AML-193 (cell line): ENCODE results near the gene ASPSCR1.
A peak's percentile ranks its signal among the peaks of the same experiment; 100 is the strongest.
"Not testable (repeated sequence)": the region's sequence is repeated elsewhere in the genome, so short reads cannot be mapped to it uniquely, and the experiment has no call there.

ENCODE experiments used
- DNase-seq, 2 experiments: peaks; one replicate each; lab custom pipeline; 2025; lab: John Stamatoyannopoulos, UW

ASPSCR1 gene

DNA sequence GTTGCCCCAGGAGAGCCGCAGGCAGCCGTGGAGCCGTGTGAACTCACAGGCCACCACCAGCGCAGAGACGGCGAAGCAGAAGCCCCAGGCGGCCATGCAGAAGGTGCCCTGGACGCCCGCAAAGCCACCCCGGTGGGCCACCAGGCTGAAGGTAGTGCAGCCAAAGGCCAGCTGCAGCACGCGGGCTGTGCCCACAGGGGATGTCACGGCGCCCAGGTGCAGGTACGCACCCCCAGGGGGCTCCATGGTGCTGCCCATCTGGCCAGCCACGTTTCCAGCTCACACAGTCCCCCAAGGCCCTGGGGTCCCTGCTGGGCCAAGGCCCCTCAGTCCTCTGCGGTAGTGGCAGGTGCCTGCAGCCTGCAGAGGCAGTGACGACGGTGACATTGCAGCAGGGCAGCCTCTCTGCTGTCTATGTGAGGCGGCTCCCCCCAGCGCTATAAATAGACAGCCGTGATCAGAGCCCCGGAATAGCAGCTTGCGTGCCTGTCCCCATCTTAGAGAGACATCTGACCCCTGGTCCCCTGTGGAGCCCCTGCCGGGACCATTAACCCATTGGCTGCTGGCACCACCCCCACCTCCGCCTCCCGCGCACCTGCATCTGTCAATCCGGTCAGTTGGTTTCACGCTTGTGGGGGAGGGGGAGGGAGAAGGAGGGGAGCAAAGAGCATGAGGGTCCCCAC, 35.8 kb upstream of the ASPSCR1 start:
- DNase-seq: no peak

DNA sequence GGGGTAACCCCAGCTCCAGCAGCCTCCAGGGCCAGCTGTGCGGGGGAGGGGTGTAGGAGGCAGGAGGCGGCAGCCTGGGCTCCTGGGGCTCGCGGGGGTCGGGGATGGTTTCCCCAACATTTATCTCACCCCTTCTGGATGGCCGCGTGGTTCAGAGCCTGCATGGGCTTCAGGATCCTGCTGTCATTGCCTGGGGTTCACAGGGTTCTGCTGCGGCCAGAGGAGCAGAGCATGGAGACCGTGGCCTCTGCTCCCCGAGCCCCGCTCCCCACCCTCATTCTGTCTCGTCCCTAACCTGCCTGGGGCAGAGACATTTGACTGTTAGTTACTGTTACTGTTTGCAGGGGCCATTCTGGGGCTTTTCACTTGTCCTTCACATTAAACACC, 35.3 kb upstream of the ASPSCR1 start:
- DNase-seq: no peak

DNA sequence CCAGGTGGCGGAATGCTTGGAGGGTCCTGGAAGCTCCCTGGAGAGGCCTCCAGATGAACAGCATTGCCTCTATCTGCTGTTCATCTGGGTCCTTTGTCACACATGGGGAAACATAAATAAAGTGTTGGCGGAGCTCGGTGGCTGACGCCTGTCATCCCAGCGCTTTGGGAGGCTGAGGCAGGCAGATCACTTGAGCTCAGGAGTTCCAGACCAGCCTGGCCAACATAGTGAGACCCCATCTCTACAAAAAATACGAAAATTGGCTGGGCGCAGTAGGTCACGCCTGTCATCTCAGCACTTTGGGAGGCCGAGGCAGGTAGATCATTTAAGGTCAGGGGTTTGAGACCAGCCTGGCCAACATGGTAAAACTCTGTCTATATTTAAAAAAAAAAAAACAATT, 32.6 kb upstream of the ASPSCR1 start:
- DNase-seq: no peak

DNA sequence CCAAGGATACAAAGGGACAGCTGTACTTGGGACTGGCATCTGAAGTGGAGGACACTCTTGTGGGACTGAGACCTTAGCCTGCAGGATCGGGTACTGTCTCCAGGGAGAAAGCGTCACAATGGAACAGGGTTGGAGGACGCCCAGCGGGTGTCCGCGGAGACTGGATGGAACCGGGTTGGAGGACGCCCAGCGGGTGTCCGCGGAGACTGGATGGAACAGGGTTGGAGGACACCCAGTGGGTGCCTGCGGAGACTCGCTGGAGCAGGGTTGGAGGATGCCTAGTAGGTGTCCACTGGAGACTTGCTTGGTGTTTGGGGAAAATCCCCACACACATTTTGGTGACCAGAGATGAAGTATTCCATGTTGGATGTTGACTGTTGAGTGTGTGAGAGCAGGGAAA, 30.2 kb upstream of the ASPSCR1 start, which contains the start of gene MYADML2:
TSS of gene MYADML2 (minus strand) at position 45 of the 400 bp plus-strand sequence. CDS start 5,492 bp downstream, outside the sequence.
- DNase-seq: no peak

DNA sequence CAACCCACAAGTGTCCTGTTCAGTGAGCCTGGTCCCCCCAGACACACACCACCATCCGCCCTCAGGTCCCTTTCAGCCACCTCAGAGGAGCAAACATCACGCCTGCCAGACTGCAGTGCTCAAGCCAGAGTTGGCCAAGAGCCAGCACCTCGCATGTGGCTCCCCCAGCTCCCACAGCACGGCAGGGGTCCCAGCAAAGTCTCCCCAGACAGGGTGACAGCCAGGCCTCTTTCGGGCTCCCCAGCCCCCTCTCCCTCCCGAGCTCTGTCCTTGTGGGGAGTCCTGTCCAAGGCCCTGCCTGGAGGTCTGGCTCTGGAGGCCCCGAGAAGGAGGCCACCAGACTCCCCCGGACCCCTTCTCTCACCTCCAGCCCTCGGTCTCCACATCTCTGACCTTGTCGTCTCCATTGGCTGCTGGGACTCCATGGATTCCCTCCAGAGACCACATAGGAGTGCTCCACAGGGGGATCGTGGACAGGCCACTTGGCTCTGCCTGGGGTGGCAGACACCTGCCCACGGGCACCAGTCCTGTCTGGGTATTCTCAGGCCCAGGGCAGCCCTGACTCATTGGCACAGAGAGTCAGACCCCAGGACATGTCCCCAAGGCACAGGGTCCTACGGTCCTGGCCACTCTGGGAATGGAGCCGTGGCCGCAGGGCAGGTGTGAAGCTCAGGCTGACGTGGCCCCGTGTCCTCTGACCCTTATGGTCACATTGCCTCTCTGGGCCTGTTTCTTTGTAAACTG, 28.6 kb upstream of the ASPSCR1 start:
- DNase-seq: no peak

DNA sequence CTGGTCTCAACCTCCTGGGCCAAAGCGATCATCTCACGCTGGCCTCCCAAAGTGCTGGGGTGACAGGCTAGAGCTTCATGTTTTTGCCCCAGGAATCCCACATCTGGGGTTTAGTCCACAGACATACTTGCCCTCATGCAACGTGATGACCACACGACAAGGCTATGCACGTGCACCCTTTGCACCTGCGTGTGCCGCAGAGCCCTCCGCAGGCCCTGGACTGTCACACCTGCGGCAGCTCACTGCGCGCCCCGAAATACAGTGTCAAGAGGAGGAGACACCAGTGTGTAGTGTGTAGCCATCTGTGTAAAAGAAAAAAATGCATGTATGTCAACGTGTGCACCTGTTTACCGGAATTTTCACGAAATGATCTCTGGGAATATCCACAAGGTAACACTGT, 26.9 kb upstream of the ASPSCR1 start:
- DNase-seq: no peak

DNA sequence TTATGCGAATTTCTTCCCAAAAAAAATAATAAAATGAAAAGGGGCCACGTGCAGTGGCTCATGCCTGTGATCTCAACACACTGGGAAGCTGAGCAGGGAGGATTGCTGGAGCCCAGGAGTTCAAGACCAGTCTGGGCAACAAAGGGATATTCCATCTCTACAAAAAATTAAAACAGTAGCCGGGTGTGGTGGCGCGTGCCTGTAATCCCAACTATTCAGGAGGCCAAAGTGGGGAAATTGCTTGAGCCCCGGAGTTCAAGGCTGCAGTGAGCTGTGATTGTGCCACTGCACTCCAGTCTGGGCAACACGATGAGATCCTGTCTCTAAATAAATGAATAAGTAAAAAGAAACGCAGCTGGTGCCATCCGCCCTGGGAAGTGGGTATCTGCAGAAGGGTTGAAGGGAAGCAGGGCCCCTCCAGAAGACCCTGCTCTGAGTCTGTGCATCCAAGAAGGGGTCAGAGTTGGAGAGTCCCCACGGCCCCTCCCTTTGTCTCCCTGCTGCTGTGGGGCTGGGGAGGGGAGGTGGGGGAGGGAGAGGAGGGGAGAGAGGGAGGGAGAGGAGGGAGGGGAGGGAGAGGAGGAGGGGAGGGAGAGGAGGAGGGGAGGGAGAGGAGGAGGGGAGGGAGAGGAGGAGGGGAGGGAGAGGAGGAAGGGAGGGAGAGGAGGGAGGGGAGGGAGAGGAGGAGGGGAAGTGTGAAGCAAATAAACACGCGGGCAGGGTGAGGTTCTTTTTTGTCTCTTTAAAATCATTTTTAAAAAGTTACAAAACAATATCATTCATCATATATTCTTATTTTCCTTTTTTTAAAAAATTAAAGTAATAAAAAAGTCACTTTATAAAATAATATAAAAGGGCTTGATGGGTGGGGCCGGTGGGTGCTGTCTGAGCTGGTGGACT, 25.4 kb upstream of the ASPSCR1 start:
- no peak for DNase-seq

DNA sequence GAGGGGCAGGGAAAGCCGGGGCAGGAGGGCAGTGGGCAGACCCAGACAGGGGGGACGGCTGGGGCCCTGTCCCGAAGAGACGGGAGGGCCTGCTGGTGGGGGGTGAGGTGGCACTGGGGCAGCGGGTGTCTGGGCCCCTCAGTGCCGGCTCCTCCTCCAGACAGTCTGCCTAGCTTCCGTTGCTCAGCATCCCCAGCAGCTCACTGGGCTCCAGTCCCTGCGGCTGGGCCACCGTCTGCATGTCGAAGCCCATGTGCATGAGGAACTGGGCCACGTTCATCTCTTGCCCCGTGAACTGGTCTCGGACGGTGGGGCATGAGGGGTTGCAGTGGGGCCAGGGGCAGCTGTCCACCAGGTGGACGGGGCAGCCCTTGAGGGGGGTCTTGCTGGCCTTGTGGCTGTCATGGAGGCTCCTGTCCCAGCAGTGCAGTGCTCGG, 24.6 kb upstream of the ASPSCR1 start:
- DNase-seq: no peak

DNA sequence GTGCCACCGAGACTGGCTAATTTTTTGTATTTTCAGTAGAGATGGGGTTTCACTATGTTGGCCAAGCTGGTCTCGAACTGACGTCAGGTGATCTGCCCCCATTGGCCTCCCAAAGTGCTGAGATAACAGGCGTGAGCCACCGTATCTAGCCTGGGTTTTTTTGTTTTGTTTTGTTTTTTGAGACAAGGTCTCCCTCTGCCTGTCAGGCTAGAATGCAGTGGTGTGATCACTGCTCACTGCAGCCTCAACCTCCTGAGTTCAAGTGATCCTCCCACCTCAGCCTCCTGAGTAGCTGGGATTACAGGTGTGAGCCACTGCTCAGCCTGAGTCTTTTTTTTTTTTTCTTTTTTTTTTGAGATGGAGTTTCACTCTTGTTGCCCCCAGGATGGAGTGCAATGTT, 24.0 kb upstream of the ASPSCR1 start:
- not testable (repeated sequence) for DNase-seq

DNA sequence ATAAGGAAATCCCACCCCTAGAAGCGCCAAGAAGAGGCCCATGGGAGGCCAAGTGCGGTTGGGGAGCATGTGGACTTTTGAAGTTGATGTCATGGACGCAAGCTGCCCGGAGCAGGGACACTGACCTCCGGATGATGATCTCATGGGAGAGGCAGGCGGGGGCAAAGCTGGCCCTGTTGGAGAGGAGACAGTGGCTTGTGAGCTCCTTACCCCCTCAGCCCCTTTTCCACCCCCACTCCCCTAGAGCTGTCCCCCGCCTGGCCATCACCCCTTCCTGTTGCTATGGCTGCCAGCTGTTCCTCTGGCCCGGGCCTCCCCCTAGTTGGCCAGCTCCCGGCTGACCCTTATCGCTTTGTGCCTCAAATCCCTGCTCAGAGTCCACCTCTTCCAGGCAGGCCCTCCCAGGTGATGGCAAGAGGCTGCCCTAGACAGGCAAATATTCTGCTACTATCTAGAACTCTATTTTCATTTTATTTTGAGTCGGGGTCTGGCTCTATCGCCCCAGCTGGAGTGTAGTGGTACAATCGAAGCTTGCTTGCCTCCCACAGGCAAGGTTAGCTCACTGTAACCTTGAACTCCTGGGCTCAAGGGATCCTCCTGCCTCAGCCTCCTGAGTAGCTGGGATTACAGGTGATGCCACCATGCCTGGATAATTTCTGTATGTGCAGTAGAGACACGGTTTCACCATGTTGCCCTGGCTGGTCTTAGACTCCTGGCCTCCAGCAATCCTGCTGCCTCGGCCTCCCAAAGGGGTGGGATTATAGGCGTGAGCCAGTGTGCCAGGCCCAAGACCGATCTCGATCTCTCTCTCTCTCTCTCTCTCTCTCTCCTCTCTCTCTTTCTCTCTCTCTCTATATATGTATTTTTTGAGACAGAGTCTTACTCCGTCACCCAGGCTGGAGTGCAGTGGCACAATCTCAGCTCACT, 23.0 kb upstream of the ASPSCR1 start:
- DNase-seq: no peak

DNA sequence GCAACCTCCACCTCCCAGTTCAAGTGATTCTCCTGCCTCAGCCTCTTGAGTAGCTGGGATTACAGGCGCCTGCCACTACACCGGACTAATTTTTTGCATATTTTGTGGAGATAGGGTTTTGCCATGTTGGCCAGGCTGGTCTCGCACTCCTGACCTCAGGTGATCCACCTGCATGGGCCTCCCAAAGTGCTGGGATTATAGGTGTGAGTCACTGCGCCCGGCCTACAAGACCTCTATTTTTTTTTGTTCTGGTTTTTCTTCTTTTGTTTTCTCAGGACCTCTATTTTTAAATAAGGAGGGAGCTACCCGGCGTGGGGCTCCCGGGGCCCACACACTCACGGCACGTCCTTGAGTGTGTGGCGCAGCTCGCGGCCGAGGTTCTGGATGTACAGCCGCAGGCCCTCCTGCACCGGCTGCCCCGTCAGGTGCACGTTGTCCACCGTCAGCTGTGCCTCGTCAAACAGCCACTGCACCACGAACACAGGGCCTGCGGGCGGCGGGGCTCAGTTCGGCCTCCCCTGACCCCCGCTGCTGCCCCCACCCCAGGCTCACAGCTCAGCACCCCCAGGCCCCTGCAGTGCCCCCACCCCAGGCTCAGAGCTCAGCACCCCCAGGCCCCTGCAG, 22.3 kb upstream of the ASPSCR1 start:
- DNase-seq: no peak

DNA sequence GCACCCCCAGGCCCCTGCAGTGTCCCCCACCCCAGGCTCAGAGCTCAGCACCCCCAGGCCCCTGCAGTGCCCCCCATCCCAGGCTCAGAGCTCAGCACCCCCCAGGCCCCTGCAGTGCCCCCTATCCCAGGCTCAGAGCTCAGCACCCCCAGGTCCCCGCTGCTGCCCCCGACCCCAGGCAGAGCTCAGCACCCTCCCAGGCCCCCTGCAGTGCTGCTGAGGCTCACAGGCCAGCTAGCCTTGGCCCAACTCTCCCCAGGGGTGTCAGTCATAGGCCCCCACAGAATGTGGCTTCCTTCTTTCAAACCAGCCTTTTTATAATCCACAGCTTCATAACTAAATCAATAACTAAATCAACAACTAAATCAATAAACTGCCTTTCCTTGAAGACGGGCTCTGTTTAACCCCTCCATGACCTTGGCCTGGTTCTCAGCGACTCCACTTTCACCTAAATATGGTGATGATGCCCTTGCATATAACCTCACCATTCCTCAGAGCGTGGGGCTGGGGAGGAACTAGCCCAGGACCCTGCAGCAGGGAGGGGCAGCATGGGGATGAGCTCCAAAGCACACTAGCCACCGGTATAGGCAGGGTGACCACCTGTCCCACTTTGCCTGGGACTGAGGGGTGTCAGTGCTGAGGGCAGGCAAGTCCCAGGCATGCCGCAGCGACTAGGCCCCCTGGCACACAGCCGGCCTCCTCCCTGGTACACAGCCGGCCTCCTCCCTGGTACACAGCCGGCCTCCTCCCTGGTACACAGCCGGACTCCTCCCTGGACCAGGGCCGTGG, 21.5 kb upstream of the ASPSCR1 start:
- no peak for DNase-seq

DNA sequence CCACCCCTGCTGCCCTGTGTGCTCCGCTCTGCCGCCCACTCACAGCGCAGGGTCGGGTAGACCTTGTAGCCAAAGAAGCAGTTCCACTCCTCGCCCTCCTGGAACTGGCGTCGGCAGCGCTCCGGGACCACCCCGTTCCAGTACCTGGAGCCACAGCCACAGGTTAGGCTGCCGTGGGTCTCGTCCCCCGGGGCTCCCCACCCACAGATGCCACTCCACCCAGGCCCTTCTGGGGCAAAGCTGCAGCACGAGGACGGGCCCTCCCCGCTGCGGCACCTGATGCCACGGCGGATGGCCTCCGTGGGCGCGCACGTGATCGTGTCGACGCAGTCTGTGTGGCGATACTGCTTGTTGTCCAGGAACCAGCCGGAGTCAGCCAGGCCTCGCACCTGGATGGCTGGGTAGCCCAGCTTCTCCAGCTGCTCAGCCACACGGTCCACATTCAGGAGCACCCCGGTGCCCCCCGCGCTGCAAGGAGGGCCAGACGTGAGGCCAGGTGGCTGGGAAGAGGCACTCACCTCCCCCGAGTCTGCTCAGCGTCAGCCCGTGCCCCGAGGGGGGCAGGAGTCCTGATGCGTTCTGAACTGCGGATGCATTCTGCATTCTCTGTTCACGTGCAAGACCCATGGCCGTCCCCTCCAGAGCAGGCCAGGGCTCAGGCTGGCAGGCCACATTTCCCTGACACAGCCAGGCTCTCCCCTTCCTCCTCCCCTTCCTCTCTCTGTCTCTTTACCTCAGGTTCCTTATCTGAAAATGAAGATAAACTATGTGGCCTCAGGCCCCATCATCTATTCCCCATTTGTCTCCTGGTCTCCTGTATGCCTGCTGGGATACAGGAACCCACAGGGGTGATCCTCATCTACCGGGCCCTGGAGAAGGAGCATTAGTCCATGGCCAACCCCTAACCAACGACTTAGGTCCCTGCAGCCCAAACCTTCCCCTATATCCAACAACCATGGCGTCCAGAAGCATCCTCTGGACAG, 20.5 kb upstream of the ASPSCR1 start:
- DNase-seq: no peak

DNA sequence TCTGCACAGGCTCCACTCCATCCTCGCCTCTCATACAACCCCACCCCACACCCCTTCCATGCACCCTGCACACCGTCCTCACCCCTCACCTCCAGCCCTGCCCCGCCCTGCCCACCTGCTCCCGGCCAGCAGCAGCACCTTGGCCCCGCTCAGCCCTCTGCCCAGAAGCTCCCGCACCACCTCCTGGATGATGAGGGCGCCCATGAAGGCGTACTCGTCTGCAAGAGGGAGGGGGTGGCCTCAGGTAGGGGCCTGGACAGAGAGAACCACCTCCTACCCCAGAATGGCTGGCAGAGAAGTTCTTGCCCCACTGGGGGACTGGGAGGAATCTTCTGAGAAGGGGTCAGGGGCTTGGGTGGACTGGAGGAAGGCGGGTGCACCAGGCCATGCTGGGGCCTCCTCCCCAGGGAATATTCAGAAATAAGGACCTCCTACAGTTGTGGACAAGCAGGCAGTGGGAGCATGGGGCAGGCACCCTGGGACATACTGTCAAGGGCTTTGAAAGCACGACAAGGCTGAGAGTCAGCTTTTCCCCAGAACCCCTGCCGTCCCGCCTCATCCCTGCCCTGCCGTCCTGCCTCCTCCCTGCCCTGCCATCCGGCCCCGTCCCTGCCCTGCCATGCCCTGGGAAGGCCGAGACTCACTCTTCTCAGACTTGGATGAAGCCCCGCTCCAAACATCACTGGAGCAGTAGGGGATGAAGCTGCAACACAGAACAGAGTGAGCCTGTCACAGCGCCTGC, 19.6 kb upstream of the ASPSCR1 start:
- no peak for DNase-seq

DNA sequence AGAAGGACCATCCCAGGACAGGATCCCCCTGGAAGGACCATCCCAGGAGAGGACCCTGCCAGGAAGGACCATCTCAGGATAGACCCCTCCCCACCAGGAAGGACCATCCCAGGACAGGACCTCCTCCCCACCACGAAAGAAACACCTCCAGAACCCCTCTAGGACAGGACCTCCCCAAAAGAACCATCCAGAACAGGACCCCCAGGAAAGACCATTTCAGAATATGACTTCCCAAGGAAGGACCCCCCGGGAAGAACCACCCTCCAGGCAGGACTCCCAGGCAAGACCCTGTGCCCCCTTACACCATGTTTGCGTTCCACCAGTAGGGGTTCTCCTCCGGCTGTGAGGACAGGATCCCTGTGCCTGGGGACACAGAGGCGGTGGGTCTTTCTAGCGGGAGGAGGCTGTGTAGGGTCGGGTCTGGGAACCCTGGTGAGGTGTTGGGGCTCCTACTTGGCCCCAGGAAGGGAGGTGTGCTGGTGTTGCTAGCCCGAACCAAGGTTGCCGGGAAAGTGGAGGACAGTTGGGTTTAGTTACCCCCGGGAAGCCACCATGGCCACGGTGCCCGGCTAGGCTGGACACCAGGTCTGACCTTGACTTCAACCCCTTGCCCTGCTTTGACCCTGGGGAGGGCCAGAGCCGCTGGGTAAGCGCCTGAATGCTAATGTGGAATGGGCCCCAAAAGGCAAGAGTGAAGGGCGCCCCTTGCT, 18.6 kb upstream of the ASPSCR1 start:
- DNase-seq: no peak

DNA sequence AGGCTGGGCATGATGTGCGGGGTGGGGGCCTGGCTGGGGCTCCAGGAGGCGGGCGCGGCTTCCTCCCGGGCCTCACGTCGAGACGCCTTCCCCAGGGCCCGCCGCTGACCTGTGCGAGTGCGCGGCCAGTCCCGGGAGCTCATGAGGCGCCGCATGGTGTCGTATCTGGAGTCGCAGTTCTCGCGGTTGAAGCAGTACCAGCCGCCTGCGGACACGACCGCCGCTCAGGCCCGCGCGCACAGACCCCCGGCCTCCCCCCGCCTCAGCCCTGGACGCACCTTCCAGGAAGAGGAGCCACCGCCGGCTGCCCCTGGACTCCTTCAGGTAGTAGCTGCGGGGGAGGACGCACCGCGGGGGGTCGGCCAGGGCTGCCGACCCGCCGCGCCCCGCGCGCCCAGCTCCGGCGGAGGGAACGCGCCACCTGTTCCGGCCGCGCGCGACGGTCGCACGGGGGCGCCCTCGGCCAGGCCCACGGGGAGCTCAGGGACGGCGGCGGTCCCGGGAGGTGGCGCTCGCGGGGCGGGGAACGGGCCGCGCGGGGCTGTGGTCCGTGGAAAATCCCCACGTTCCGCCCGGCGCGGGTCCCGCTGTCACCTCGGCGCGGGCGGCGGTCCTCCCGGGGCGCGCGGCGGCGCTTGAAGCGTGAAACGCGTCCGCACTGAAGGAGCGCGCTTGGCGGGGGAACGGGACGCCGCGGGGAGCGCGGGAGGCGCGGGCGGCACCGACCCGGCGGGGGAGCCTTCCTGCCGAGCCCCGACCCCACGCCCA, 17.9 kb upstream of the ASPSCR1 start:
- DNase-seq: peak; percentile 51 to 71
